ENCODE data around the gene TMEM63B. TPM values are rescaled to one million over a fixed set of nuclear protein-coding genes. Genes with fewer than 3 reads are reported as not detected.
A peak's percentile ranks its signal among the peaks of the same experiment; 100 is the strongest.

Gene TMEM63B
- total RNA-seq, 1 experiment from 2014 or later, result 22.6 TPM

DNA sequence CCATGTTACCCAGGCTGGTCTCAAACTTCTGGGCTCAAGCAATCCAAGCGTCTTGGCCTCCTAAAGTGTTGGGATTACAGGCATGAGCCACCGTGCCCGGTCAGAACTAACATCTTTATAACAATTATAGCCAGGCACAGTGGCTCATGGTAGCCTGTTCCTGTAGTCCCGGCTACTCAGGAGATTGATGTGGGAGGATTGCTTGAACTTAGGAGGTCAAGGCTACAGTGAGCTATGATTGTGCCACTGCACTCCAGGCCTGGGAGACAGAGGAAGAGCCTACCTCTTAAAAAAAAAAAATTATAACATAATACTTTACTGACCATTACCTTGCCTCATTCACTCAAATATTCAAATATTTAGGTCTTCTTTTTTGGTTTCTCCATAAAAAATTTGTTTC lies 72.5 kb downstream of the TMEM63B start:
- Mint-ChIP-seq H3K4me3 (ENCODE audit: unreplicated experiment) (no peak overlapping the region), H3K4me1 (ENCODE audit: insufficient read depth, unreplicated experiment) (peaks cover 20% of the 10 kb centered on the region), H3K9me3 (ENCODE audit: unreplicated experiment) (no peaks in the 10 kb centered on the region), H3K27ac (ENCODE audit: low read depth, unreplicated experiment) (no peak overlapping the region), H3K36me3 (ENCODE audit: insufficient read depth, unreplicated experiment) (no peaks in the 10 kb centered on the region), H3K27me3 (ENCODE audit: insufficient read depth, unreplicated experiment) (no peaks in the 10 kb centered on the region)
- no peak for DNase-seq (ENCODE audit: unreplicated experiment)
- BruUV-seq (replicated peaks), result no TSS peak
- ChIA-PET POLR2A (interaction anchor here (1.2 to 2.7 kb wide), 2 partner anchors 48 to 66 kb away, joined by 4 to 17 read pairs; partner anchors contain the start of gene HSP90AB1), CTCF (interaction anchor here (0.6 to 1.7 kb wide), 2 partner anchors 27 to 139 kb away, joined by 3 to 8 read pairs; no protein-coding TSS in a partner anchor)
- TF ChIP-seq, protein P1, sequence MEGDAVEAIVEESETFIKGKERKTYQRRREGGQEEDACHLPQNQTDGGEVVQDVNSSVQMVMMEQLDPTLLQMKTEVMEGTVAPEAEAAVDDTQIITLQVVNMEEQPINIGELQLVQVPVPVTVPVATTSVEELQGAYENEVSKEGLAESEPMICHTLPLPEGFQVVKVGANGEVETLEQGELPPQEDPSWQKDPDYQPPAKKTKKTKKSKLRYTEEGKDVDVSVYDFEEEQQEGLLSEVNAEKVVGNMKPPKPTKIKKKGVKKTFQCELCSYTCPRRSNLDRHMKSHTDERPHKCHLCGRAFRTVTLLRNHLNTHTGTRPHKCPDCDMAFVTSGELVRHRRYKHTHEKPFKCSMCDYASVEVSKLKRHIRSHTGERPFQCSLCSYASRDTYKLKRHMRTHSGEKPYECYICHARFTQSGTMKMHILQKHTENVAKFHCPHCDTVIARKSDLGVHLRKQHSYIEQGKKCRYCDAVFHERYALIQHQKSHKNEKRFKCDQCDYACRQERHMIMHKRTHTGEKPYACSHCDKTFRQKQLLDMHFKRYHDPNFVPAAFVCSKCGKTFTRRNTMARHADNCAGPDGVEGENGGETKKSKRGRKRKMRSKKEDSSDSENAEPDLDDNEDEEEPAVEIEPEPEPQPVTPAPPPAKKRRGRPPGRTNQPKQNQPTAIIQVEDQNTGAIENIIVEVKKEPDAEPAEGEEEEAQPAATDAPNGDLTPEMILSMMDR (IDR thresholded peaks at IDR 0.05; ENCODE audit: unreplicated experiment), result no peak
- intact Hi-C loops (cut with micrococcal nuclease), result no loop called here

DNA sequence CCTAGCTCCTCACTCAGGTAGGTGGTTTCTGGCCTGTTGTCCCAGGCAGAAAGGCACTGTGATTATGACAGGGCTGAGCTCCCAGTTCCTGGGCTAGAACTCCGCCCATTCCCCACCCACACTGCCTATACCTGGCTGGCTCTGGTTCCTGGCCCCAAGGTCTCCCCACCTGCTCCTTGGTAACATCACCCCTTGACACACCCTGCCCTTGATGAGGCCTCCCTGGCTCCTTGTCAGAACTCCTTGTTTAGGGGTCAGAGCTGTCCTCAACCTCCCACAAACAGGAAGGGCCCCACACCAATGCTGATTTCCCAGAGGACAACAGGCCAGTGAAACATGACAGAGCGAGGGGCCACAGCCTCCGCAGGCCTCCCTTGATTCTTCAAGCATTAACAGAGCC lies 73.8 kb downstream of the TMEM63B start:
- H3K27me3 Mint-ChIP-seq (ENCODE audit: insufficient read depth, unreplicated experiment), result no peaks in the 10 kb centered on the region

DNA sequence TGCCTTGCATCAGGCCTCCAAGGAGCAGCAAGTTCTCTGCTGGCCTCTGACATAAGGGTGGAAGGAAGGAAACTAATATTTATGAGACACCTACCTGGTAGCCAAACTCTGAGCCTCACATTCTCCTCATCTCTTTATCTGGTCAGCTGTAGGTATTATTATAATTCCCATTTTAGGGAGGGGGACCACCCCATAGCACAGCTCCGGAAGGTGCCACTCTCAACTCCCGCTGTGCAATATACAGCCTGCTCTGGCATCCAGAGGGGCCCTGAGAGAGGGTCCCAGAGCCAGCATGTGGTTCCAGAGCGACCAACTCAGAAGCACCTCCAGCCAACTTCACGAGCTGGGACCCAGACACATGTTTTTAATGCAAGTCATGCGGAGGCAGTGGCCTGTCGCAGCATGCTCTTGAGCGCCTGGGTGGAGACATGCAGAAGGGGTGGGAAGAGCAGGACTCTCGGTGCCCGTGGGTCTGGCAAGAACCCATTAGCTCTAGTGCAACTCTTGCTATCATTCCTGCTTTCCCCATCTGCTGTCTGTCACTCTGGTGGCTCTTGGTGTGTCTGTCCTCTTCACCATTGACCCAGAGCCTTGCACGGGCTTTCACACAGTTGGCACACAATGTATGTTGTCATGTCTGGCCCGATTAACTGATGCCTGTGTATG lies 74.4 kb downstream of the TMEM63B start:
- peak; percentile 73 for DNase-seq (ENCODE audit: unreplicated experiment)
- intact Hi-C loops (cut with micrococcal nuclease), result no loop called here
- CTCF ChIA-PET, result interaction anchor here (0.6 to 1.7 kb wide), 6 partner anchors 11 to 132 kb away, joined by 3 to 8 read pairs (median 4); no protein-coding TSS in a partner anchor
- Mint-ChIP-seq H3K9me3 (ENCODE audit: unreplicated experiment) (no peaks in the 10 kb centered on the region), H3K36me3 (ENCODE audit: insufficient read depth, unreplicated experiment) (no peaks in the 10 kb centered on the region), H3K27ac (ENCODE audit: low read depth, unreplicated experiment) (peak overlapping the region; percentile 69), H3K27me3 (ENCODE audit: insufficient read depth, unreplicated experiment) (no peaks in the 10 kb centered on the region), H3K4me3 (ENCODE audit: unreplicated experiment) (no peak overlapping the region), H3K4me1 (ENCODE audit: insufficient read depth, unreplicated experiment) (peaks cover 20% of the 10 kb centered on the region)
- no TSS peak for BruUV-seq (replicated peaks)
- POLR2A ChIA-PET, result interaction anchor here (0.5 to 2.7 kb wide), 11 partner anchors 16 to 263 kb away, joined by 3 to 17 read pairs (median 3); partner anchors contain the start of gene HSP90AB1
- TF ChIP-seq, protein P1 (IDR thresholded peaks at IDR 0.05; ENCODE audit: unreplicated experiment), result no peak

More for the DNA sequence above, 73.8 kb downstream of the TMEM63B start:
- DNase-seq (ENCODE audit: unreplicated experiment), result peak; percentile 71
- BruUV-seq (replicated peaks), result no TSS peak
- intact Hi-C loops (cut with micrococcal nuclease), result no loop called here
- Mint-ChIP-seq H3K27ac (ENCODE audit: low read depth, unreplicated experiment) (peak overlapping the region; percentile 69), H3K36me3 (ENCODE audit: insufficient read depth, unreplicated experiment) (no peaks in the 10 kb centered on the region), H3K4me3 (ENCODE audit: unreplicated experiment) (no peak overlapping the region), H3K4me1 (ENCODE audit: insufficient read depth, unreplicated experiment) (peaks cover 20% of the 10 kb centered on the region), H3K9me3 (ENCODE audit: unreplicated experiment) (no peaks in the 10 kb centered on the region)
- CTCF ChIA-PET, result interaction anchor here (0.6 to 1.7 kb wide), 7 partner anchors 12 to 132 kb away, joined by 3 to 8 read pairs (median 4); no protein-coding TSS in a partner anchor
- TF ChIP-seq, protein P1 (IDR thresholded peaks at IDR 0.05; ENCODE audit: unreplicated experiment), result no peak
- POLR2A ChIA-PET, result interaction anchor here (0.6 to 2.7 kb wide), 11 partner anchors 16 to 728 kb away, joined by 3 to 17 read pairs (median 4); partner anchors contain the start of gene HSP90AB1

DNA sequence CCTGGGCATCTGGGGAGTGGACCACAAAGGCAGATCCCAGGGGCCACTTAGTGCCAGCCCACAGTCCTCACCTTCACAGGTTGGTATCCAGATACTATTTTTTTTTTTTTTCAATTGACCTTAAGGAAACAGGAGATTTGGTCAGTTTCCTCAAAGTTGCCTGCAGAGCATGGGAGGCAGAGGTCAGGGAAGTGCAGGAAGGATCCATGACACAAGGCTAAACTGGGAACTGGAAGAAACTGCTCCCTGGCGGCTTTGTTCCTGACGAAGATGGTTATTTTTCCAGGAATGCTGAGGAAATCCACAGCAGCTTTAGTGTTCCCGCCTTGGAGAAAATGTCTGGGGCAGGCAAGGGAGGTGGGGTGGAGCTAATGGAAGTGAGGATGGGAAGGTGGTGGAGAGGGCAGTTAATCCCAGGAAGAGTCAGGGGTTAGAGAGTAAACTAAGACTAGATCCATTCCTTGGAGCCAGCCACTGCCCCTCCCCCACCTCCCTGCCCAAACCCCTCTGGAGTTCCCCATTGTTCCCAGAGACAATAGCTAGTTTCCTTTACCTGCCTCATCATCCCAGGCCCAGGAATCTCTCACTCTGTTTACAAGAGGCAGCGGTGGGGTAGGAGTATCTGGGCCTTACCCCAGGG lies 75.1 kb downstream of the TMEM63B start:
- POLR2A ChIA-PET, result interaction anchor here (0.5 to 2.7 kb wide), 7 partner anchors 19 to 264 kb away, joined by 3 to 17 read pairs (median 3); partner anchors contain the start of gene HSP90AB1
- no peak overlapping the region for H3K4me3 Mint-ChIP-seq (ENCODE audit: unreplicated experiment)

More for the DNA sequence above, 75.1 kb downstream of the TMEM63B start:
- TF ChIP-seq, protein P1 (IDR thresholded peaks at IDR 0.05; ENCODE audit: unreplicated experiment), result no peak
- Mint-ChIP-seq H3K27ac (ENCODE audit: low read depth, unreplicated experiment) (no peak overlapping the region), H3K4me1 (ENCODE audit: insufficient read depth, unreplicated experiment) (peaks cover 20% of the 10 kb centered on the region), H3K27me3 (ENCODE audit: insufficient read depth, unreplicated experiment) (no peaks in the 10 kb centered on the region), H3K36me3 (ENCODE audit: insufficient read depth, unreplicated experiment) (no peaks in the 10 kb centered on the region), H3K9me3 (ENCODE audit: unreplicated experiment) (no peaks in the 10 kb centered on the region)
- DNase-seq (ENCODE audit: unreplicated experiment), result no peak
- intact Hi-C loops (cut with micrococcal nuclease), result no loop called here
- CTCF ChIA-PET, result interaction anchor here (0.6 to 1.3 kb wide), 5 partner anchors 10 to 136 kb away, joined by 3 to 5 read pairs (median 3); no protein-coding TSS in a partner anchor
- BruUV-seq (replicated peaks), result no TSS peak

All from MCF 10A (cell line).